ENCODE data around the gene RIN3.

The RIN3 gene

GRCh38 chr14:92599811-92600210, 86.2 kb downstream of the RIN3 start:
- no peak overlapping the region for H3K27ac ChIP-seq (ENCODE audit: low read length)
- H3K9me3 ChIP-seq (ENCODE audit: control insufficient read depth in 1 of 2, low read length in 2 of 2): peaks cover 5% of the 10 kb centered on the region in 2 donors
- H3K4me3 ChIP-seq (ENCODE audit: low read depth in 1 of 2, low read length in 2 of 2): no peak overlapping the region
- H3K4me1 ChIP-seq (ENCODE audit: control insufficient read depth in 1 of 2, insufficient read depth in 2 of 2, low read length in 2 of 2): peaks cover 0 to 15% of the 10 kb centered on the region in 2 donors
- no peaks in the 10 kb centered on the region for H3K36me3 ChIP-seq (ENCODE audit: control insufficient read depth in 1 of 2, insufficient read depth in 2 of 2, low read length in 2 of 2)
- no peaks in the 10 kb centered on the region for H3K27me3 ChIP-seq (ENCODE audit: low read depth, low read length)

DNA sequence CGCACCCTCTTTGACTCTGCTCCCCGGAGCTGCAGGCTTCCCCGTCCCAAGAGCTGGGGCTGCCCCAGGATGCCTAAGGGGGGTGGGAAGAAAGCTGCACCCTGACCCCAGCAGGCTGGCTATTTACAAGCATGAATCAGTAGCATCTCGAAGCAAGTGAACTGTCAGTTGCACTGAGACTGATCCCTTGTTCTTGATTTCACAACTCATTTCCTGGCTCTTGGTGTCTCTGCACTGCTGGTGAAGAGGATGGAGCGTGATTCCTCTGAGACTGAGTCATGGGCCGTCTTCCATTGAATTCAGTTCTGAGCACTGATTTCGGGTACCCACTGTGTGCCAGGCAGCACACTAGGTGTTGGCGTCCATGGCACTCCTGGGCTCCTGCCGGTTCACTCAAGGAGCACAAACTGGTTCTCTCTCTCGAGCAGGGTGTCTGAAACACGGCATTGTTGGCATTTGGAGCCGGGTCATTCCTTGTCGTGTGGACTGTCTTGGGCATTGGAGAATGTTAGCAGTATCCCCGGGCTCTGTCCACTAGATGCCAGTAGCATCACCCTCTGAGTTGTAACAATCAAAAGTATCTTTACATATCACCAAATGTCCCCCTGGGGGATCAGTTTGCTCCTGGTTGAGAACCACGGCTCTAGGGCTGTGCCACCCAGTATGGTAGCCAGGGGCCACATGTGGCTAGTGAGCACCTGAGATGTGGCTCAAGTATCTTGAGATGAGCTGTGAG, 86.9 kb downstream of the RIN3 start:
- Histone ChIP-seq H3K36me3 (ENCODE audit: control insufficient read depth in 1 of 2, insufficient read depth in 2 of 2, low read length in 2 of 2) (no peaks in the 10 kb centered on the region), H3K27ac (ENCODE audit: low read length) (peak overlapping the region; percentile 34), H3K27me3 (ENCODE audit: low read depth, low read length) (no peaks in the 10 kb centered on the region), H3K4me3 (ENCODE audit: low read depth in 1 of 2, low read length in 2 of 2) (no peak overlapping the region), H3K9me3 (ENCODE audit: control insufficient read depth in 1 of 2, low read length in 2 of 2) (peaks cover 5% of the 10 kb centered on the region in 2 donors), H3K4me1 (ENCODE audit: control insufficient read depth in 1 of 2, insufficient read depth in 2 of 2, low read length in 2 of 2) (peaks cover 0 to 15% of the 10 kb centered on the region in 2 donors)

- Histone ChIP-seq H3K9me3 (ENCODE audit: control insufficient read depth in 1 of 2, low read length in 2 of 2) (peaks cover 5% of the 10 kb centered on the region in 2 donors), H3K27ac (ENCODE audit: low read length) (peak overlapping the region; percentile 69), H3K27me3 (ENCODE audit: low read depth, low read length) (no peaks in the 10 kb centered on the region), H3K36me3 (ENCODE audit: control insufficient read depth in 1 of 2, insufficient read depth in 2 of 2, low read length in 2 of 2) (no peaks in the 10 kb centered on the region), H3K4me3 (ENCODE audit: low read depth in 1 of 2, low read length in 2 of 2) (no peak overlapping the region), H3K4me1 (ENCODE audit: control insufficient read depth in 1 of 2, insufficient read depth in 2 of 2, low read length in 2 of 2) (peaks cover 0 to 15% of the 10 kb centered on the region in 2 donors)
These were observed 87.6 kb downstream of the RIN3 start for GRCh38 chr14:92601131-92601710.

DNA sequence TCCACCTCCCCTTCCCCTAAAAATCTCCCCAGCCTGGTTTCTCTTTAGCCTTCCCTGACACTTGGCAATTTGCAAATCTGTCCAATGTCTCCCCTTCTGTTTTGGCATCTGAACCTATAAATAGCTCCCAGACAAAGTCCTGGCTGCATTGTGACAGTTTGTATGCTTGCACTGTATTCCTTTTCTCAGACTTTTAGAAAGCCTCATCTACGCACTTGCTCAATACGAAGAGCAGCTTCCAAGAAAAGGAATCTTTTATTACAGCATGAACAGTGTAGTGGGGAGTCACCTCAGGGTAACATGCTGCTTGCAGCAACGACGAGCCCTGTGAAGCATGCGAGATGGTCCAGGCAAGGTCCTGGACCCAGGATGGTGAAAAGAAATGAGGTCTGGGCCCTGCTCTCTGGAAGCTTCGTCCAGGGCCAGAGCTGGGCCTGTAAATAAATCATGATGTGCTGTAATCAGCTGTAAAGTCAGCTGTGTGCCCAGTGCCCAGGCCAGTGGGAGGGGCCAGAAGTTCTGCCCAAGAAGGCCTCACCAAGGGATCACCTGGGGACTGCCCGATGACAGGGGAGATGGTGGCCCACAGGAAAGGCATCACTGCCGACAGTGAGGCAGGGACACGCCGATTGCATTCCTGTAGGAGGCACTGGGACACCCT, 88.3 kb downstream of the RIN3 start:
- H3K4me1 ChIP-seq (ENCODE audit: control insufficient read depth in 1 of 2, insufficient read depth in 2 of 2, low read length in 2 of 2): peaks cover 0 to 15% of the 10 kb centered on the region in 2 donors
- no peak overlapping the region for H3K4me3 ChIP-seq (ENCODE audit: low read depth in 1 of 2, low read length in 2 of 2)
- no peaks in the 10 kb centered on the region for H3K27me3 ChIP-seq (ENCODE audit: low read depth, low read length)
- H3K9me3 ChIP-seq (ENCODE audit: control insufficient read depth in 1 of 2, low read length in 2 of 2): peaks cover 5% of the 10 kb centered on the region in 2 donors
- peak overlapping the region; percentile 77 for H3K27ac ChIP-seq (ENCODE audit: low read length)
- no peaks in the 10 kb centered on the region for H3K36me3 ChIP-seq (ENCODE audit: control insufficient read depth in 1 of 2, insufficient read depth in 2 of 2, low read length in 2 of 2)

DNA sequence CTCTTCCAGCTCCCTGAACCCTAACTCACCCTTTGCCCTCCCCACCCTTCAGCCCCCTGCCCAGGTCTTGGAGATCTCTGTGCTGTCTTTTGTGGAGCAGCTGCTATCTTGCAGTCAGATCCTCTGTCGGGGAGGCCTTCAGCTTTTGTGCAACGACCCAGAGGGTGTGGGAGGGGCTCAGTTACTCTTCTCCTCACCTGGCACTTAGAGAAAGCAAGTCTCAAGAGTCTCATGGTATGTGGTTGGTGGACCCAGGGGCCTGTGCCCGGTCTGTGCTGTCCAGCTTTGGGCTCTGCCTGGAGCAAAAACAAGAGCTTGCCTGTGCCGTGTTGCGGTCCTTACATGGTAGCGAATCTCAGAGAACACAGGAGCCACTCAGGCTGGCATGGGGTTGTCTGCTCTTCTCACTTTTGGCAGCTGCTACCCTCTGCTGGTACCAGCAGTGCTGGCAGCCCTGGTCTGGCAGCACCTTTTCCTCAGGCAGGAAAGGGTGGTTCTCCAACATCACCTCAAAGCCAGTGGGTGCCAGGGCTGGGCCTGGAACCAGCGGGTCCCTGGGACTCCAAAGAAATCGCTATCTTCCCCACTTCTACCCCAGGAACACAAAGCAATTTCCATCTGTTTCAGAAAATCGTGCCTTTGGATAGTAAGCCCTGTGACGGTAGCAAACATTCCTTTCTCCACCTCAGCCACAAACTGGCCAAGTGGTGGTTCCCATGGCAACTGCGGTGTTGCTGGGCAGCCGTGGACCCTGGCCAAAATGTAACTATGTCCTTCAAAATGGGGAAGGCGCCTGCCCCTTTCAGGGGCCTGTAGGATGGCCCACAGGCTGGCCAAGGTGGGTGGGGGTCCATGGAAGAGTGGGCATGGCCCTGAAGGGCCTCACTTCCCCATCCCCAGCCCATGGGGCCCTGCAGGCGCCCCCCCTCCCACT, 90.0 kb downstream of the RIN3 start:
- Histone ChIP-seq H3K9me3 (ENCODE audit: control insufficient read depth in 1 of 2, low read length in 2 of 2) (peaks cover 0 to under 1% of the 10 kb centered on the region in 2 donors), H3K27me3 (ENCODE audit: low read depth, low read length) (no peaks in the 10 kb centered on the region), H3K36me3 (ENCODE audit: control insufficient read depth in 1 of 2, insufficient read depth in 2 of 2, low read length in 2 of 2) (no peaks in the 10 kb centered on the region), H3K4me3 (ENCODE audit: low read depth in 1 of 2, low read length in 2 of 2) (no peak overlapping the region), H3K27ac (ENCODE audit: low read length) (peak overlapping the region; percentile 77), H3K4me1 (ENCODE audit: control insufficient read depth in 1 of 2, insufficient read depth in 2 of 2, low read length in 2 of 2) (peaks cover 0 to 20% of the 10 kb centered on the region in 2 donors)

GRCh38 chr14:92605274-92605940, 91.8 kb downstream of the RIN3 start:
- peaks cover 0 to 24% of the 10 kb centered on the region in 2 donors for H3K4me1 ChIP-seq (ENCODE audit: control insufficient read depth in 1 of 2, insufficient read depth in 2 of 2, low read length in 2 of 2)
- H3K27ac ChIP-seq (ENCODE audit: low read length): peak overlapping the region; percentile 47
- H3K9me3 ChIP-seq (ENCODE audit: control insufficient read depth in 1 of 2, low read length in 2 of 2): no peaks in the 10 kb centered on the region
- H3K4me3 ChIP-seq (ENCODE audit: low read depth in 1 of 2, low read length in 2 of 2): peak overlapping the region in 1 of 2 donors; percentile 2
- no peaks in the 10 kb centered on the region for H3K36me3 ChIP-seq (ENCODE audit: control insufficient read depth in 1 of 2, insufficient read depth in 2 of 2, low read length in 2 of 2)
- H3K27me3 ChIP-seq (ENCODE audit: low read depth, low read length): no peaks in the 10 kb centered on the region

DNA sequence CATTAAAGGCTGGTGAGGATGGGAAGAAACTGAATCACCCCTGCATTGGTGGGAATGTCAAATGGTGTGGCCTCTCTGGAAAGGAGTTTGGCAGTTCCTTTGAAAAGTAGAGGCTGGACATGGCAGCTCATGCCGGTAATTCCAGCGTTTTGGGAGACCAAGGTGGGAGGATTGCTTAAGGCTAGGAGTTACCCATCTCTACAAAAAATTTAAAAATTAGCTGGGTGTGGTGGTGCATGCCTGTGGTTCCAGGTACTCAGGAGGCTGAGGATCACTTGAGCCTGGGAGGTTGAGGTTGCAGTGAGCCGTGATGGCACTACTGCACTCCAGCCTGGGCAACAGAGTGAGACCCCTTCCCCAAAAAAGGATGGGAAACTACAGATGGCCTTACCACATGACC, 93.7 kb downstream of the RIN3 start:
- Histone ChIP-seq H3K27me3 (ENCODE audit: low read depth, low read length) (no peaks in the 10 kb centered on the region), H3K9me3 (ENCODE audit: control insufficient read depth in 1 of 2, low read length in 2 of 2) (no peaks in the 10 kb centered on the region), H3K36me3 (ENCODE audit: control insufficient read depth in 1 of 2, insufficient read depth in 2 of 2, low read length in 2 of 2) (no peaks in the 10 kb centered on the region), H3K4me1 (ENCODE audit: control insufficient read depth in 1 of 2, insufficient read depth in 2 of 2, low read length in 2 of 2) (peaks cover 0 to 20% of the 10 kb centered on the region in 2 donors), H3K27ac (ENCODE audit: low read length) (no peak overlapping the region), H3K4me3 (ENCODE audit: low read depth in 1 of 2, low read length in 2 of 2) (no peak overlapping the region)

DNA sequence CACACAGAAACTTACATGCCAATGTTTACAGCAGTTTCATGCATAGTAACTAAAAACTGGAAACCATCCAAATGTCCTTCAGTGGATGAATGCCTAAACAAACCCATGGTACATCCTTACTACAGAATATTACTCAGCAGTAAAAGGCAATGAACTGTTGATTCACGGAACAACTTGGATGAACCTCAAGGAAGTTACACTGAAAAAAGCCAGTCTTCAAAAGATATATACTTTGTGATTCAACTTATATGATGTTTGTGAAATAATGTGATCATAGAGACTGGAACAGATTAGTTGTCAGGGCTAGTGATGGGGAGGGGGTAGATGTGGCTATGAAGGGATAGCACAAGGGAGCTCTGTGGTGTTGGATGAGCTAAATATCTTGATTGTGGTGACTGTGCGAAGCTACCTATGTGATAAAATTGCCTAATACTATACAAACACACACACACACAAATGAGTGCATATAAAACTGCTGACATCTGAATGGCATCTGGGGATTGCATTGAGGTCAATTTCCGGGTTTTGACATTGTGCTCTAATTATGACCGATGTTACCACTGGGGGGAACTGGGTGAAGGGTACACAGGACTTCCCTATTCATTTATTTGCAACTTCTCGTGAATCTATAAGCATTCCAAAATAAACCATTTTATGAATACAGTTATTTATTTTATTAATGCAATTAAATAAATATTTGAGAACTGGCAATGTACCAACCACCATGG, 94.3 kb downstream of the RIN3 start:
- no peaks in the 10 kb centered on the region for H3K27me3 ChIP-seq (ENCODE audit: low read depth, low read length)
- H3K4me3 ChIP-seq (ENCODE audit: low read depth in 1 of 2, low read length in 2 of 2): no peak overlapping the region
- H3K27ac ChIP-seq (ENCODE audit: low read length): no peak overlapping the region
- H3K9me3 ChIP-seq (ENCODE audit: control insufficient read depth in 1 of 2, low read length in 2 of 2): no peaks in the 10 kb centered on the region
- H3K36me3 ChIP-seq (ENCODE audit: control insufficient read depth in 1 of 2, insufficient read depth in 2 of 2, low read length in 2 of 2): no peaks in the 10 kb centered on the region
- H3K4me1 ChIP-seq (ENCODE audit: control insufficient read depth in 1 of 2, insufficient read depth in 2 of 2, low read length in 2 of 2): peaks cover 0 to 14% of the 10 kb centered on the region in 2 donors

GRCh38 chr14:92609955-92610354, 96.4 kb downstream of the RIN3 start:
- no peak overlapping the region for H3K4me3 ChIP-seq (ENCODE audit: low read depth in 1 of 2, low read length in 2 of 2)
- H3K36me3 ChIP-seq (ENCODE audit: control insufficient read depth in 1 of 2, insufficient read depth in 2 of 2, low read length in 2 of 2): no peaks in the 10 kb centered on the region
- peaks cover 0 to 9% of the 10 kb centered on the region in 2 donors for H3K4me1 ChIP-seq (ENCODE audit: control insufficient read depth in 1 of 2, insufficient read depth in 2 of 2, low read length in 2 of 2)
- no peak overlapping the region for H3K27ac ChIP-seq (ENCODE audit: low read length)
- H3K27me3 ChIP-seq (ENCODE audit: low read depth, low read length): no peaks in the 10 kb centered on the region
- no peaks in the 10 kb centered on the region for H3K9me3 ChIP-seq (ENCODE audit: control insufficient read depth in 1 of 2, low read length in 2 of 2)

DNA sequence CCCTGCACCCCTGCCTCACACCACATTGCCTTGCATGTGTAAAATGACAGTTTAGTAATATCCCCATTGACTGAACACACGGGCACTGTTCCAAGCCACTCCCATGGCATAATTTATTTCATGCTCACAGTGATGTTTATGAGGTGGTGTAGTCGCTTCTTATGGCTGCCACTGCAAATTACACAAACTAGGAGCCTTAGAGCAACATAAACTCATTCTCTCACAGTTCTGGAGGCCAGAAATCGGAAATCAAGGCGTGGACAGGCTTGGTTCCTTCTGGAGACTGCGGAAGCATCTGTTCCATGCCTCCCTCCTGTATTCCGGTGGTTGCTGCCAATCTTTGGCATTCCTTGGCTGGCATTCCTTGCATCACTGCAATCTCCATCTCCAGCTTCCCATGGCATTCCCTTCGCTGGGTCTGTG, 97.3 kb downstream of the RIN3 start:
- Histone ChIP-seq H3K9me3 (ENCODE audit: control insufficient read depth in 1 of 2, low read length in 2 of 2) (no peaks in the 10 kb centered on the region), H3K27ac (ENCODE audit: low read length) (no peak overlapping the region), H3K4me3 (ENCODE audit: low read depth in 1 of 2, low read length in 2 of 2) (no peak overlapping the region), H3K36me3 (ENCODE audit: control insufficient read depth in 1 of 2, insufficient read depth in 2 of 2, low read length in 2 of 2) (no peaks in the 10 kb centered on the region), H3K27me3 (ENCODE audit: low read depth, low read length) (no peaks in the 10 kb centered on the region), H3K4me1 (ENCODE audit: control insufficient read depth in 1 of 2, insufficient read depth in 2 of 2, low read length in 2 of 2) (peaks cover 0 to 9% of the 10 kb centered on the region in 2 donors)

All from muscle layer of duodenum (tissue), 2 donors.